SU-DHL-6 (cell line): ENCODE measurements around the gene ANXA4.

Experiments
- H2AFZ ChIP-seq: fragments of 200-600 bp; sonication (generic); 2 replicates; pipeline ENCODE4 v1.6.1; 2014; ENCODE audit warnings: low read depth, mild to moderate bottlenecking, moderate library complexity, mixed read lengths, antibody characterized with exemption, low read length; ENCODE audit not compliant: severe bottlenecking
- H3F3A ChIP-seq: fragments of 200-600 bp; shearing (Covaris generic); 2 replicates; pipeline ENCODE4 v1.6.0; 2016; ENCODE audit warnings: antibody characterized with exemption, mild to moderate bottlenecking; ENCODE audit not compliant: insufficient read depth
- H3K27ac ChIP-seq: fragments of 200-600 bp; sonication (generic); 2 replicates; pipeline ENCODE4 v1.5.1; 2016; ENCODE audit warnings: low read depth, mild to moderate bottlenecking, low read length, moderate library complexity, mixed read lengths
- H3K27me3 ChIP-seq: fragments of 200-600 bp; sonication (generic), shearing (Covaris generic); 2 replicates; pipeline ENCODE4 v1.6.0; 2014; ENCODE audit warnings: mild to moderate bottlenecking, low read length
- H3K36me3 ChIP-seq: fragments of 200-600 bp; sonication (generic); 2 replicates; pipeline ENCODE4 v1.6.1; 2014; ENCODE audit warnings: mild to moderate bottlenecking, low read length, mixed read lengths
- H3K4me2 ChIP-seq: fragments of 300-600, 200-600 bp; shearing (Covaris generic), sonication (generic); 2 replicates; pipeline ENCODE4 v1.6.0; 2014; ENCODE audit warnings: low read length, low read depth, mild to moderate bottlenecking; ENCODE audit not compliant: poor library complexity, severe bottlenecking
- H3K4me3 ChIP-seq: fragments of 200-600 bp; sonication (generic); 2 replicates; pipeline ENCODE4 v1.5.1; 2014; ENCODE audit warnings: antibody characterized with exemption, low read length, mild to moderate bottlenecking, mixed read lengths; ENCODE audit not compliant: insufficient read depth, poor library complexity, severe bottlenecking
- H3K79me2 ChIP-seq: fragments of 200-600 bp; sonication (generic); 2 replicates; pipeline ENCODE4 v1.6.1; 2014; ENCODE audit warnings: mild to moderate bottlenecking, low read length, moderate library complexity; ENCODE audit not compliant: insufficient read depth
- H3K9ac ChIP-seq: fragments of 200-600 bp; sonication (generic); 2 replicates; pipeline ENCODE4 v1.7.0; 2014; ENCODE audit warnings: mild to moderate bottlenecking, low read length
- H3K9me2 ChIP-seq: fragments of 200-600 bp; sonication (generic); replicated peaks from 2 replicates; pipeline ENCODE4 v1.6.1; 2014; ENCODE audit warnings: low read length; ENCODE audit not compliant: insufficient read depth
- H3K9me3 ChIP-seq: fragments of 200-600 bp; sonication (generic); 2 replicates; pipeline ENCODE4 v1.6.1; 2014; ENCODE audit warnings: low read length, mixed read lengths; ENCODE audit not compliant: insufficient read depth
- H4K20me1 ChIP-seq: fragments of 200-600 bp; sonication (generic); 2 replicates; pipeline ENCODE4 v1.6.1; 2014; ENCODE audit warnings: low read depth, mild to moderate bottlenecking, antibody characterized with exemption, low read length, moderate library complexity, mixed read lengths
- CTCF ChIP-seq: fragments of 200-600 bp; sonication (generic); IDR thresholded peaks from one replicate; pipeline ENCODE4 v1.5.1; 2017; ENCODE audit warnings: antibody characterized with exemption, mild to moderate bottlenecking, low read length, moderate library complexity; ENCODE audit not compliant: insufficient read depth, poor library complexity, severe bottlenecking
- EZH2phosphoT487 ChIP-seq: fragments of 200-600 bp; sonication (generic), shearing (Covaris generic); conservative IDR thresholded peaks from 2 replicates; pipeline ENCODE4 v1.6.1; 2018; ENCODE audit warnings: mild to moderate bottlenecking, antibody characterized with exemption, low read length, moderate library complexity, mixed read lengths

The ANXA4 gene

GRCh38 chr2:69733342-69734034, 8.4 kb upstream of the ANXA4 start:
- Histone ChIP-seq H3K4me2 (no peak overlapping the region), H3K27ac (no peak overlapping the region)

GRCh38 chr2:69734035-69734611, 7.8 kb upstream of the ANXA4 start:
- Histone ChIP-seq H3K4me3 (no peak overlapping the region), H3K9ac (no peak overlapping the region), H4K20me1 (no peaks in the 10 kb centered on the region), H3K79me2 (no peaks in the 10 kb centered on the region), H3K9me3 (no peaks in the 10 kb centered on the region), H3K27me3 (no peaks in the 10 kb centered on the region), H3K4me2 (no peak overlapping the region), H3F3A (no peaks in the 10 kb centered on the region), H3K36me3 (no peaks in the 10 kb centered on the region), H2AFZ (no peak overlapping the region), H3K9me2 (no peaks in the 10 kb centered on the region), H3K27ac (no peak overlapping the region)
- TF ChIP-seq EZH2phosphoT487 (no peak), CTCF (no peak)

More at GRCh38 chr2:69733342-69734034, 8.4 kb upstream of the ANXA4 start:
- Histone ChIP-seq H3K79me2 (no peaks in the 10 kb centered on the region), H3K9me3 (no peaks in the 10 kb centered on the region), H4K20me1 (no peaks in the 10 kb centered on the region), H2AFZ (no peak overlapping the region), H3K4me3 (no peak overlapping the region), H3F3A (no peaks in the 10 kb centered on the region), H3K9ac (no peak overlapping the region), H3K36me3 (no peaks in the 10 kb centered on the region), H3K27me3 (no peaks in the 10 kb centered on the region), H3K9me2 (no peaks in the 10 kb centered on the region)
- no peak for TF ChIP-seq EZH2phosphoT487
- no peak for TF ChIP-seq CTCF

GRCh38 chr2:69734854-69735544, 6.9 kb upstream of the ANXA4 start:
- Histone ChIP-seq H3F3A (no peaks in the 10 kb centered on the region), H3K9ac (no peak overlapping the region), H3K36me3 (no peaks in the 10 kb centered on the region), H2AFZ (no peak overlapping the region), H3K27me3 (no peaks in the 10 kb centered on the region), H3K27ac (no peak overlapping the region), H4K20me1 (no peaks in the 10 kb centered on the region), H3K9me2 (no peaks in the 10 kb centered on the region), H3K4me3 (no peak overlapping the region), H3K79me2 (no peaks in the 10 kb centered on the region), H3K4me2 (no peak overlapping the region), H3K9me3 (no peaks in the 10 kb centered on the region)
- TF ChIP-seq CTCF, result no peak
- TF ChIP-seq EZH2phosphoT487, result no peak
